Endodermal cell (in vitro differentiated cells): ENCODE results near the gene CDK11A. TPM values are rescaled to one million over a fixed set of nuclear protein-coding genes. Genes with fewer than 3 reads are reported as not detected.
"Not testable (repeated sequence)": the region's sequence is repeated elsewhere in the genome, so short reads cannot be mapped to it uniquely, and the experiment has no call there.

Source experiments
- DNase-seq: peaks from one replicate; pipeline ENCODE4 v3.0.0-alpha.2; 2017
- H3K27ac ChIP-seq: 2 replicates; pipeline ENCODE4 v1.5.1; 2013; ENCODE audit warnings: mild to moderate bottlenecking, low read depth, low read length, moderate library complexity
- H3K27me3 ChIP-seq: 2 replicates; pipeline ENCODE4 v1.6.1; 2013; ENCODE audit warnings: mild to moderate bottlenecking, low read length, moderate library complexity; ENCODE audit not compliant: insufficient read depth, control insufficient read depth, poor library complexity, severe bottlenecking
- H3K36me3 ChIP-seq: 2 replicates; pipeline ENCODE4 v1.7.0; 2013; ENCODE audit warnings: mild to moderate bottlenecking, low read length, moderate library complexity; ENCODE audit not compliant: control insufficient read depth, insufficient read depth
- H3K4me1 ChIP-seq: one replicate; pipeline ENCODE4 v1.7.0; 2013; ENCODE audit warnings: low read length; ENCODE audit not compliant: control insufficient read depth, insufficient read depth
- H3K4me3 ChIP-seq: 2 replicates; pipeline ENCODE4 v1.5.1; 2013; ENCODE audit warnings: mild to moderate bottlenecking, low read length, moderate library complexity
- H3K9ac ChIP-seq: 2 replicates; pipeline ENCODE4 v1.6.1; 2013; ENCODE audit warnings: mild to moderate bottlenecking, low read length, moderate library complexity; ENCODE audit not compliant: poor library complexity, severe bottlenecking; ENCODE audit errors: extremely low read depth
- H3K9me3 ChIP-seq: 2 replicates; pipeline ENCODE4 v1.6.1; 2013; ENCODE audit warnings: mild to moderate bottlenecking, low read length, moderate library complexity; ENCODE audit not compliant: control insufficient read depth
- H3K27ac Mint-ChIP-seq: 2 replicates; pipeline ENCODE4 v1.8.0; 2020; ENCODE audit warnings: mixed read lengths
- H3K27me3 Mint-ChIP-seq: 2 replicates; pipeline ENCODE4 v1.8.0; 2021; ENCODE audit warnings: mild to moderate bottlenecking, mixed read lengths; ENCODE audit not compliant: insufficient read depth
- H3K36me3 Mint-ChIP-seq: 2 replicates; pipeline ENCODE4 v1.8.0; 2020; ENCODE audit warnings: low read depth, mixed read lengths
- H3K4me1 Mint-ChIP-seq: 2 replicates; pipeline ENCODE4 v1.8.0; 2020; ENCODE audit warnings: mixed read lengths
- H3K4me3 Mint-ChIP-seq: 2 replicates; pipeline ENCODE4 v1.8.0; 2020; ENCODE audit warnings: mild to moderate bottlenecking, moderate library complexity, mixed read lengths
- H3K9me3 Mint-ChIP-seq: 2 replicates; pipeline ENCODE4 v1.8.0; 2020; ENCODE audit warnings: mild to moderate bottlenecking, mixed read lengths
- CTCF ChIP-seq: fragments of 200-600 bp; sonication (generic); conservative IDR thresholded peaks from 2 replicates; pipeline ENCODE4 v1.5.0; 2021; ENCODE audit warnings: antibody characterized with exemption, mild to moderate bottlenecking
- WGBS, 2 experiments: methylation state at CpG; one replicate each; pipeline versions ENCODE4 v1.1.5 to v1.1.7; 2013; ENCODE audit warnings: missing lambda C conversion rate in 2 of 2, mixed read lengths in 1 of 2; ENCODE audit not compliant: insufficient coverage in 1 of 2, insufficient read length in 1 of 2; 5-methylcytosine and 5-hydroxymethylcytosine counted together
- total RNA-seq, 2 donors: library from RNA; stranded (reverse); fragmentation: NEBNext Ultra II Directional in 1 of 2; extraction: Animal tissue kit (Norgen Biotek cat#: 25700) in 1 of 2; gene quantifications; 2 replicates in 1 of 2; 3 replicates in 1 of 2; pipeline ENCODE4 v1.2.1, GENCODE V29; 2021

Gene CDK11A
- total RNA-seq, 2 donors from 2014 or later: 61.0 to 62.1 TPM

GRCh38 chr1:1678581-1679380 is 45.4 kb downstream of the CDK11A start:
- peak; percentile 67 for TF ChIP-seq CTCF
- 81 to 83% methylated on average over 22 to 24 of the region's 24 CpGs for WGBS, 2 experiments
- H3K36me3 ChIP-seq: peaks cover 4% of the 10 kb centered on the region
- no peak overlapping the region for H3K27ac ChIP-seq
- DNase-seq: peak; percentile 78
- H3K36me3 Mint-ChIP-seq: peaks cover 25% of the 10 kb centered on the region
- peak overlapping the region; percentile 90 for H3K27ac Mint-ChIP-seq
- H3K4me1 ChIP-seq: no peaks in the 10 kb centered on the region
- H3K4me1 Mint-ChIP-seq: peaks cover 24% of the 10 kb centered on the region
- no peak overlapping the region for H3K4me3 ChIP-seq
- no peaks in the 10 kb centered on the region for H3K27me3 ChIP-seq
- H3K4me3 Mint-ChIP-seq: no peak overlapping the region
- no peak overlapping the region for H3K9ac ChIP-seq
- H3K9me3 Mint-ChIP-seq: no peaks in the 10 kb centered on the region
- H3K27me3 Mint-ChIP-seq: no peaks in the 10 kb centered on the region
- no peaks in the 10 kb centered on the region for H3K9me3 ChIP-seq

- no peak for DNase-seq
- Histone ChIP-seq H3K4me1 (no peaks in the 10 kb centered on the region), H3K9me3 (no peaks in the 10 kb centered on the region), H3K9ac (no peak overlapping the region), H3K27ac (no peak overlapping the region), H3K4me3 (no peak overlapping the region), H3K27me3 (no peaks in the 10 kb centered on the region), H3K36me3 (peaks cover 4% of the 10 kb centered on the region)
- peak overlapping the region; percentile 90 for H3K27ac Mint-ChIP-seq
- H3K4me1 Mint-ChIP-seq: peaks cover 16% of the 10 kb centered on the region
- H3K9me3 Mint-ChIP-seq: no peaks in the 10 kb centered on the region
- H3K27me3 Mint-ChIP-seq: no peaks in the 10 kb centered on the region
- no peak overlapping the region for H3K4me3 Mint-ChIP-seq
- no peak for TF ChIP-seq CTCF
- H3K36me3 Mint-ChIP-seq: peaks cover 25% of the 10 kb centered on the region
- 94% methylated on average over 35 to 39 of the region's 39 CpGs for WGBS, 2 experiments
Measured at GRCh38 chr1:1677718-1678580, 46.2 kb downstream of the CDK11A start.

- H3K27me3 Mint-ChIP-seq, H3K27me3 ChIP-seq, DNase-seq, H3K27ac ChIP-seq, H3K9me3 ChIP-seq, H3K4me3 Mint-ChIP-seq, H3K9ac ChIP-seq, H3K4me3 ChIP-seq, H3K4me1 ChIP-seq, H3K27ac Mint-ChIP-seq, H3K9me3 Mint-ChIP-seq: not testable (repeated sequence)
- H3K36me3 Mint-ChIP-seq: peaks cover 28% of the 10 kb centered on the region
- peaks cover 20% of the 10 kb centered on the region for H3K36me3 ChIP-seq
- no CpG with 5 or more reads among the region's 21 CpGs for WGBS, 2 experiments
- H3K4me1 Mint-ChIP-seq: peaks cover 13% of the 10 kb centered on the region
Measured at GRCh38 chr1:1676087-1676486, 48.1 kb downstream of the CDK11A start.

GRCh38 chr1:1675218-1675617 is 48.9 kb downstream of the CDK11A start:
- H3K36me3 Mint-ChIP-seq: peaks cover 35% of the 10 kb centered on the region
- H3K27me3 ChIP-seq, DNase-seq, H3K9me3 ChIP-seq, H3K9ac ChIP-seq, H3K4me1 ChIP-seq, H3K27ac ChIP-seq, H3K27ac Mint-ChIP-seq, H3K4me3 ChIP-seq, H3K27me3 Mint-ChIP-seq, H3K9me3 Mint-ChIP-seq, H3K4me3 Mint-ChIP-seq: not testable (repeated sequence)
- peaks cover 13% of the 10 kb centered on the region for H3K4me1 Mint-ChIP-seq
- H3K36me3 ChIP-seq: peaks cover 21% of the 10 kb centered on the region
- 96% methylated on average over 5 of the region's 18 CpGs; no CpG with 5 or more reads in 1 of the 2 experiments for WGBS, 2 experiments

GRCh38 chr1:1674806-1675205 is 49.4 kb downstream of the CDK11A start:
- H3K9ac ChIP-seq, H3K9me3 ChIP-seq, H3K27me3 Mint-ChIP-seq, H3K4me3 ChIP-seq, H3K9me3 Mint-ChIP-seq, H3K27me3 ChIP-seq, H3K27ac Mint-ChIP-seq, DNase-seq, H3K4me3 Mint-ChIP-seq, H3K4me1 ChIP-seq, H3K27ac ChIP-seq: not testable (repeated sequence)
- peaks cover 24% of the 10 kb centered on the region for H3K36me3 ChIP-seq
- Mint-ChIP-seq H3K36me3 (peaks cover 38% of the 10 kb centered on the region), H3K4me1 (peaks cover 13% of the 10 kb centered on the region)
- WGBS, 2 experiments: 20 to 86% methylated on average over 1 to 14 of the region's 21 CpGs
